NT2/D1 (cell line): Measurements from ENCODE around the gene IRF2.

Experiments
- YY1 ChIP-seq: IDR thresholded peaks from 2 replicates; pipeline ENCODE4 v1.6.1; 2011; ENCODE audit not compliant: insufficient read length, insufficient read depth
- ZNF274 ChIP-seq: IDR thresholded peaks from 2 replicates; pipeline ENCODE4 v1.6.1; 2011; ENCODE audit warnings: mild to moderate bottlenecking, low read depth, low read length

- TF ChIP-seq ZNF274 = no peak
- TF ChIP-seq YY1 = no peak
Observed at GRCh38 chr4:184487503-184487902, 13.2 kb upstream of the IRF2 start.
